Measurements from ENCODE around the gene USP43. TPM values are rescaled to one million over a fixed set of nuclear protein-coding genes. Genes with fewer than 3 reads are reported as not detected.
"Not testable (repeated sequence)": the region's sequence is repeated elsewhere in the genome, so short reads cannot be mapped to it uniquely, and the experiment has no call there.

The USP43 gene
- total and polyA plus RNA-seq, 2 donors from 2014 or later = 1.9 to 7.8 TPM

DNA sequence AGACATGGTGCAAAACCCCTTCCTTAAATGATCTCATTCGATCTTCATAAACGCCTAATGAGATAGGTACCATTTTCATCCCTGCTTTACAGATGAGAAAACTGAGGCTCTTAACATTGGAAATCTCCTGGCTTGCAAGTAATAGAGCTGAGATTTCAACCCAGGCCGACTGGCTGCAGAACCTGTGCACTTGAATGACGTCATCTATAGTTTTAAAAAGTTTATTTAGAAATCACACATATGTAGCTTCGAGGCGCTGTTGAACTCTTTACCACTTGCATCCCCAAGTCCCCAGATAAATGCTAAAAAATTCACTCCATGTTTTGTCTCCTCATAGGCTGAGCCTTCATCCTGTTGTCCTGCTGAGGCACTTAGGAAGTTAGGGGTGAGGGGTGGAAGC lies 38.9 kb upstream of the USP43 start:
- no peak overlapping the region for H3K4me3 ChIP-seq (ENCODE audit: low read length in 3 of 3)
- no peaks in the 10 kb centered on the region for H3K4me1 ChIP-seq (ENCODE audit: control insufficient read depth in 2 of 3, insufficient read depth in 2 of 3, low read depth in 1 of 3, low read length in 3 of 3)
- no peak for DNase-seq
- no peak for FAIRE-seq
- H3K27me3 ChIP-seq (ENCODE audit: control insufficient read depth, insufficient read depth, low read length) = no peaks in the 10 kb centered on the region
- TF ChIP-seq, protein P1, sequence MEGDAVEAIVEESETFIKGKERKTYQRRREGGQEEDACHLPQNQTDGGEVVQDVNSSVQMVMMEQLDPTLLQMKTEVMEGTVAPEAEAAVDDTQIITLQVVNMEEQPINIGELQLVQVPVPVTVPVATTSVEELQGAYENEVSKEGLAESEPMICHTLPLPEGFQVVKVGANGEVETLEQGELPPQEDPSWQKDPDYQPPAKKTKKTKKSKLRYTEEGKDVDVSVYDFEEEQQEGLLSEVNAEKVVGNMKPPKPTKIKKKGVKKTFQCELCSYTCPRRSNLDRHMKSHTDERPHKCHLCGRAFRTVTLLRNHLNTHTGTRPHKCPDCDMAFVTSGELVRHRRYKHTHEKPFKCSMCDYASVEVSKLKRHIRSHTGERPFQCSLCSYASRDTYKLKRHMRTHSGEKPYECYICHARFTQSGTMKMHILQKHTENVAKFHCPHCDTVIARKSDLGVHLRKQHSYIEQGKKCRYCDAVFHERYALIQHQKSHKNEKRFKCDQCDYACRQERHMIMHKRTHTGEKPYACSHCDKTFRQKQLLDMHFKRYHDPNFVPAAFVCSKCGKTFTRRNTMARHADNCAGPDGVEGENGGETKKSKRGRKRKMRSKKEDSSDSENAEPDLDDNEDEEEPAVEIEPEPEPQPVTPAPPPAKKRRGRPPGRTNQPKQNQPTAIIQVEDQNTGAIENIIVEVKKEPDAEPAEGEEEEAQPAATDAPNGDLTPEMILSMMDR (IDR thresholded peaks at IDR 0.05; ENCODE audit: borderline replicate concordance, extremely low read depth, insufficient read depth) = no peak
- no peaks in the 10 kb centered on the region for H3K9me3 ChIP-seq (ENCODE audit: control insufficient read depth in 2 of 3, insufficient read depth in 1 of 3, low read length in 3 of 3)
- intact Hi-C loops (cut with DNase I) = no loop called here
- no peak overlapping the region for H3K27ac ChIP-seq (ENCODE audit: low read depth in 2 of 2, low read length in 2 of 2)
- no peak overlapping the region for H3K9ac ChIP-seq (ENCODE audit: low read length in 3 of 3)
- H3K36me3 ChIP-seq (ENCODE audit: control insufficient read depth in 2 of 3, insufficient read depth in 3 of 3, low read length in 3 of 3) = no peaks in the 10 kb centered on the region

GRCh38 chr17:9607058-9607457 lies 38.3 kb upstream of the USP43 start:
- DNase-seq; intact Hi-C loops (cut with DNase I); H3K27me3 ChIP-seq (ENCODE audit: control insufficient read depth, insufficient read depth, low read length); H3K9me3 ChIP-seq (ENCODE audit: control insufficient read depth in 2 of 3, insufficient read depth in 1 of 3, low read length in 3 of 3); FAIRE-seq; H3K36me3 ChIP-seq (ENCODE audit: control insufficient read depth in 2 of 3, insufficient read depth in 3 of 3, low read length in 3 of 3); H3K4me1 ChIP-seq (ENCODE audit: control insufficient read depth in 2 of 3, insufficient read depth in 2 of 3, low read depth in 1 of 3, low read length in 3 of 3); H3K27ac ChIP-seq (ENCODE audit: low read depth in 2 of 2, low read length in 2 of 2); H3K9ac ChIP-seq (ENCODE audit: low read length in 3 of 3); H3K4me3 ChIP-seq (ENCODE audit: low read length in 3 of 3): not testable (repeated sequence)

DNA sequence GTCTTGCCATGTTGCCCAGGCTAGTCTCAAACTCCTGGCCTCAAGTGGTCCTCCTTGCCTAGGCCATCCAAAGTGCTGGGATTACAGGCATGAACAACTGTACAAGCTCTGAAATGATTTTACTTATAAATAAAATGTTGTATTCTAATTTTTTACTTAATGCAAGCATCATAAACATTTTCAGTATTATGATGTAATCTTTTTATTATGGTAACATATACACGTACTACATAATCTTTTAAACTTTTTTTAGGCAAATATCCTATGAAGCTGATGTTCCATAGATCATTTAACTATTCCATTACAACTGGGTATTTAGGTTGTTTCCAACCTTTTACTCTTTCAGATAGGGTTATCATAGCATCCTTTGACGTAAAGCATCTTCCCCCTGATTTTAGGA lies 33.8 kb upstream of the USP43 start:
- Histone ChIP-seq H3K4me1 (ENCODE audit: control insufficient read depth in 2 of 3, insufficient read depth in 2 of 3, low read depth in 1 of 3, low read length in 3 of 3) (no peaks in the 10 kb centered on the region), H3K27ac (ENCODE audit: low read depth in 2 of 2, low read length in 2 of 2) (no peak overlapping the region), H3K36me3 (ENCODE audit: control insufficient read depth in 2 of 3, insufficient read depth in 3 of 3, low read length in 3 of 3) (no peaks in the 10 kb centered on the region), H3K4me3 (ENCODE audit: low read length in 3 of 3) (no peak overlapping the region), H3K9me3 (ENCODE audit: control insufficient read depth in 2 of 3, insufficient read depth in 1 of 3, low read length in 3 of 3) (no peaks in the 10 kb centered on the region), H3K27me3 (ENCODE audit: control insufficient read depth, insufficient read depth, low read length) (no peaks in the 10 kb centered on the region), H3K9ac (ENCODE audit: low read length in 3 of 3) (no peak overlapping the region)
- FAIRE-seq (no peak), DNase-seq (no peak)
- TF ChIP-seq, protein P1 (IDR thresholded peaks at IDR 0.05; ENCODE audit: borderline replicate concordance, extremely low read depth, insufficient read depth) = no peak
- intact Hi-C loops (cut with DNase I) = no loop called here

DNA sequence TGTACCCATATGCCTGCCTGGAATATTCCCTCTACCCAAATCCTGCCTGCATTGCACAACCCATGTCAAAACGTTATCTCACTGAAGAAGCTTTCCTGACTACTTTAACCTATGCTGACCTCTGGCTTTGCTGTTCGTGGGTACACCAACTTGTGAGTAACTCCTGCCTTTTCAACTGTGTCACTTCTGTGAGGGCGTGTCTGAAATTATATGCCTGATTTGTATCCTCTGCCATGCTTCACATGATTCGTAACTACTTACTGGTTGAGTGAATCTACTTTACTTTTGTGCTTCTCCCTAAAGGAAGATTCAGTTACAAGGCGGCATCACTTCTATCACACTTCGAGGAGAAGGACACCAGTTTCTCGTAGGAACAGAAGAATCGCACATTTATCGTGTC lies 33.3 kb upstream of the USP43 start:
- intact Hi-C loops (cut with DNase I) = no loop called here
- Histone ChIP-seq H3K9me3 (ENCODE audit: control insufficient read depth in 2 of 3, insufficient read depth in 1 of 3, low read length in 3 of 3) (no peaks in the 10 kb centered on the region), H3K4me1 (ENCODE audit: control insufficient read depth in 2 of 3, insufficient read depth in 2 of 3, low read depth in 1 of 3, low read length in 3 of 3) (no peaks in the 10 kb centered on the region), H3K27me3 (ENCODE audit: control insufficient read depth, insufficient read depth, low read length) (no peaks in the 10 kb centered on the region), H3K4me3 (ENCODE audit: low read length in 3 of 3) (peak overlapping the region in 1 of 3 donors; percentile 4), H3K9ac (ENCODE audit: low read length in 3 of 3) (no peak overlapping the region), H3K27ac (ENCODE audit: low read depth in 2 of 2, low read length in 2 of 2) (no peak overlapping the region), H3K36me3 (ENCODE audit: control insufficient read depth in 2 of 3, insufficient read depth in 3 of 3, low read length in 3 of 3) (no peaks in the 10 kb centered on the region)
- DNase-seq (peak in 4 of 5 donors; percentile 49 to 89 (median 78)), FAIRE-seq (no peak)
- TF ChIP-seq, protein P1 (IDR thresholded peaks at IDR 0.05; ENCODE audit: borderline replicate concordance, extremely low read depth, insufficient read depth) = no peak
